Forelimb muscle (tissue), 1 donor: ENCODE results near the gene FSD2. TPM values are rescaled to one million over a fixed set of nuclear protein-coding genes. Genes with fewer than 3 reads are reported as not detected.

Source experiments
- DNase-seq: peaks from one replicate; pipeline ENCODE4 v3.0.0-alpha.2; 2013; ENCODE audit warnings: low read depth
- polyA plus RNA-seq: library from polyadenylated mRNA; unstranded; fragments of 120-200 nt; gene quantifications from one replicate; pipeline ENCODE4 v1.2.1, GENCODE V29; 2013; ENCODE audit not compliant: insufficient read length

Gene FSD2, protein sequence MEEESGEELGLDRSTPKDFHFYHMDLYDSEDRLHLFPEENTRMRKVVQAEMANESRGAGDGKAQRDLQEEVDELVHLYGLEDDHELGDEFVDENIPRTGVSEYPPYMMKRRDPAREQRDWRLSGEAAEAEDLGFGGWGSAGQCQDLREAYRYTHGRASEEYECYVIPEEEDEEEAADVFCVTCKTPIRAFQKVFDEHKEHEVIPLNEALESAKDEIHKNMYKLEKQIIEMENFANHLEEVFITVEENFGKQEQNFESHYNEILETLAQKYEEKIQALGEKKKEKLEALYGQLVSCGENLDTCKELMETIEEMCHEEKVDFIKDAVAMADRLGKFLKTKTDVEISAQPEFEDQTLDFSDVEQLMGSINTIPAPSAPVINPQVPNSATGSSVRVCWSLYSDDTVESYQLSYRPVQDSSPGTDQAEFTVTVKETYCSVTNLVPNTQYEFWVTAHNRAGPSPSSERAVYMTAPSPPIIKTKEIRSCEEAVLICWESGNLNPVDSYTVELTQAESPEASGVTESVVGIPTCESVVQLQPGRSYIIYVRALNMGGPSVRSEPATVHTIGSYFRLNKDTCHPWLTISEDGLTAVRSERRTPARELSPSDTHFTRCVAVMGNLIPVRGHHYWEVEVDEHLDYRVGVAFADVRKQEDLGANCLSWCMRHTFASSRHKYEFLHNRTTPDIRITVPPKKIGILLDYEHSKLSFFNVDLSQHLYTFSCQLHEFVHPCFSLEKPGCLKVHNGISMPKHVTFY
- 65.9 TPM for polyA plus RNA-seq

DNA sequence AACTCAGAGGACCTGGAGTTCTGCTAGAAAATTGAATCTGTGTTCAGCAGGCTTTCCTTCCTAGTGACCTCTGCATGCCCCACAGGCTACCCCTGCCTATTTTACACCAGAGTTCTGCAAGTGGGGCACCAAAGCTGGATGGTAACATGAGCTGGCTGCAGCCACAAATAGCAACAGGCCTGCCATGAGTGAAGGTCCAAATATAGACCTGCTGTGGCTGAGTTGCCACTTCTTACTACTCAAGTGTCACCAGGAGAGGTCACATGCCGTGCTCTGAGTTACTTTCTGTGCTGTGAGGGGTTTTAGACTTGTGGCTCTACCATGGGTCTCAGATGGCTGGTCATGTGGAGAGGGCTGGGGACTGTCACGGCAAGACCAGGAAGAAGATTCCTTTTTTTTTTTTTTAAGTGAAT, at the start of gene FSD2:
FSD2 (minus strand) TSS at position 76 of the 413 bp plus-strand sequence. CDS start 18,679 bp downstream, outside the sequence.
- DNase-seq = no peak

- no peak for DNase-seq
Observed at GRCh38 chr15:82854554-82854953, 48.7 kb upstream of the FSD2 start.

DNA sequence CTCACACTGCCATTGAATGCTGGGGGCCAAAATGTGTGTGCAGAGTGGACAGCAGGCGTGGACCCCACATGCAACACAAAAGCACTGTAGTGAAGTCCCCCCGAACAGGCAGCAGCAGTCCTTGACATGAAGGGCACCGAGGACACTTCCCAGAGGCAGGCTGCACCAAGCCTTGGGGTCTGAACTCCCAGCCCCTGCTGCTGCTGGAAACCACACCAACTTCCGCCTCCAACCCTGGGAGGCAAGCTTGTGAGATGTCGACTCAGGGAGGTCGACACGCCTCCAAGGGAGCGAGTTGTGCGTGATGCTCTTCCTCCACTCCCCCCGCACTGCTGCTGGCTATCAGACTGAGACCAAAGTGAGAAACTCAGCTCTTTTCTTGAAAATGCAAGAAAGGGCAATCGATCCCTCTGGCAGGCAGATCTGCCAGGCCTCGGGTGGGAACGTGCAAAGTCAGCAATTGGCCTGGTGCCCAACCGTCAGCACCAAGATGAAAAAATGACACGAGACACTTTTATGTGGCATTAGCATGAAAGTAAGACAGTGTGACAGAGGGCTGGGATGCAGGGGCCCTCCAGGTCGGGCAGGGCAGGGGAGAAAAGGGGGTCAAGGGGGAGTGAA, 47.2 kb upstream of the FSD2 start:
- DNase-seq = no peak

DNA sequence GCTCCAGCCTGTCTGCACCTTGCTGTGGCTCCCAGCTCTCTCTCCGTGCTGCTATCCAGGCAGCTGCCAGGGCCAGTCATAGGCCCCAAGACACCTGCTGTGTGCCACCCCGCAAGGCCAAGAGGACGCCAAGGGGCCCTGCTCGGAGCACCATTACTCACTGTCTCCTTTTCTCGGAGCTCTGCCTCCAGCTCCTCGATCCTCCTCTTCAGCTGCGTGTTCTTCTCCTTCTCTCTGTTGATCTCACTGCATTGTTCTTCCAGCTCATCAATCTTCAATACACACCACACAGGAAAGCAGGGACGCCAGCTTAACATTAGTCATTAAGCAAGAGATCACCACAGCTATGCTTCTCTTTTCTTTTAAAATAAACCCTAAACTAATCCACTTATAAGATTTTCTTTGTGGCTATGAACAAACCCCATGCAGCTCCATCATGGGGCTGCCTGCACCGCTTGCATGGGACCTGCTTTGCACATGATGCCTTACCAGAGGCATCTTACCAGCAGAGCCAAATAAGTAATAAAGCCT, 46.2 kb upstream of the FSD2 start:
- no peak for DNase-seq

DNA sequence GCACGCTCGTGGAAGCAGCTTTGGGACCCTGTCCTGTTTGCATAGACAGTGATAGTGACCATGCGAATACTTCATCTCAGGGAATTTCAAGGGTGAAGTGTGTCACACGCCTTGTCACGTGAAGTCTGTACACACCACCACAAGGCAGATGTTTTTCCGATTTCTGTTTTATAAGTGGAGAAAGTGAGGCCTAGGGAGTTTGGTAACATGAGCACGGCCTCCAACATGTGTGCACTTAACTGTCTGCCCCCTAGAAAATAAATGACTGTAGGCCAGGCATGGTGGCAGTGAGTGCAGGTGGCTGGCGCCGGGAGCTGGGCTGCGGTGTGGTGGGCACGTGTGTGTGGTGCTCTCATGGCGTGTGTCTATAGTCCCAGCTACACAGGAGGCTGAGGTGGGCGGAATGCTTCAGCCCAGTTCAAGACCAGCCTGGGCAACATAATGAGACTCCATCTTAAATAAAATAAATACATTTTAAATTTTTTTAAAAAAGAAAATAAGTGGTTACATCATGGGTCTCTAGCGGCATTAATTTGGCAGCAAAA, 45.5 kb upstream of the FSD2 start:
- DNase-seq = no peak

DNA sequence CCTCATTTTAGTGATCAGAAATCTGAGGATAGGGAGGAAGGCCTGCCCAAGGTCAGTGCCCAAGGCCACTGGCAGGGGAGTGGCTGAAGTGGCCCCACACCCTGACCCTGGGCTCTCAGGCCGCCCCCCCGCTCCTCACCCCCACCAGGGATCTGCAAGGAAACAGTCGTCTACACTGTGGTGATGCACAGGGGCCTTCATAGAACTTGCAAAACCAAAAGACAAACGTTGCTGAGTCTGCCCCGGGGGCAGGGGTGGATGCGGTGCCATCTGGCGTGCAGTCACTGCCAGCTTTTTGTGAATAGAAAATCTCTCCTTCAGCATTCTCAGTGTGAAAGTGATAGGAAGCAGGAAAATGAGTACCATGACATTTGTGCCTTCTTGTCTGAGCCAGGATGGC, 44.9 kb upstream of the FSD2 start:
- no peak for DNase-seq

- DNase-seq = peak; percentile 44
Observed at GRCh38 chr15:82849556-82850512, 44.0 kb upstream of the FSD2 start.

DNA sequence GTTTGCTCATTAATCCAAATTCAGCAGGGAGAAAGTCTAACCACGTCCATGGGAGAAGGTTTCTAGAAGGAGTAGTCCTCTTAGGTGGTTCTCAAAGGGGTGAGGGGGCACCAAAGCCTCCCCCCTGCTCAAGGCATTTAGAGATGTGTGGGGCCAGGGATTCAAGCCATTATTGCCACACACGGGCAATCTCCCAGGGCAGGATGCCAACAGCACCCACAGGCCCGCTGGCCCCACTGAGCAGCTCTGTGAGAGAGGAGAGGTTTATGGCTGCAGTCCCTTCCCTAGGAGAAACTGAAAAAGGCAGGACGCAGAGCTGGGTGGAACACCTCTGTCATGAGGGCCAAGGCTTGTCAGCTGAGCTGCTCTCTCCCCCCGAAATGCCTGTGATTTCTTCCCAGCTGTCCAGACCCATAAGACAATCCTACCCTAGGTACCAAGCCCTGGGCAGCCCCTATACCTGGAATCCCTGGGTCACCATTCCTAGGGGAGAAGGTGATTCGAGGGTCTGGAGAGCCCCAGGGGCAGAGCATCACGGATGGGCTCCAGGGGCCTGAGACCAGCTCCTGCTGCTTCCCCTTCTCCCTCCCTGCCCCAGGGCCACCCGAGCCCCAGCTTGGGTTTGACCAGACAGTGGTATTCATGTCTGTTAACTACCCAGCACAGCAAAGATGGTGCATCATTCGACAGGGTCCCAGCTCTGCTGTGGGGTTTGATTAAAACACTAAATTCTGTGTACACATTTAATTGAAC, 42.5 kb upstream of the FSD2 start:
- no peak for DNase-seq

DNA sequence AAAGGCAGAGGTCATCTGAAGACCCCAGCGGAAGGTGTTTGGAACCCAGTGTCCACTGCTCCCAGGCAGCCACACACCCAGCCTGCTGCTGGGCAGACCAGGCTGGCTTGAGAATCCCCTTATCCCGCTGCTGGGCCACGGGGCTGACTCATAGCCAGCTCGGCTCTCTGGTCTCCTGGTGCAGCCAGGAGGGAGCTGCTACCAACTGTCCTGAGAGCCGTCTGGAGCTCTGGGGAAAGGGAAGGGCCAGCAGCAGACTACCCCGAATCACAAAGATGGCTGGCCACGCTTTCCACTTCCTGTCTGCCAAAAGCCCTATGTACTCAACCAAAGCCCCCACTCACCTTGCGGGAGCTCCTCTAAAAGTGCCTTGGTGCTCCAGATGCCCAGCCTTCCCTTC, 41.8 kb upstream of the FSD2 start:
- DNase-seq = no peak

GRCh38 chr15:82846621-82847020, 40.8 kb upstream of the FSD2 start:
- no peak for DNase-seq

DNA sequence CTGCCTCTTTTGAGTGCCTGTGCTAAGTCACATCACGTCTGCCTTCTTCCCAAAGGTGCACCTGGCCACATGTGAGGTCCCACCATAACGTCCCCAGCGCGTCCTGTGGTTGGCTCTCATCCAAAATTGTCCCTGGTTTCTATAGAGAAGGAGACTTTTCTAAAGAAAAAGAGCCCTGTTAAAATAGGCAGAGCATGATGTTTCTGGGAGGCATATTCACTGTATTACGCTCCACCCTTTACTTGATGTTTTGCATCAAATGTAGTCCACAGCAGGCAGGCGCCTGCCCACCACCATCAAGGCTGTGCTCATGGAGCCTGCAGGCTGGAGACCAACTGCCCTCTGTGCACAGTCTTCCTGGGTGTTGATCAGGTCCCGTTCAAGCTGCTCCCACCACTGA, 39.8 kb upstream of the FSD2 start:
- no peak for DNase-seq

GRCh38 chr15:82843566-82843965, 37.7 kb upstream of the FSD2 start:
- no peak for DNase-seq

DNA sequence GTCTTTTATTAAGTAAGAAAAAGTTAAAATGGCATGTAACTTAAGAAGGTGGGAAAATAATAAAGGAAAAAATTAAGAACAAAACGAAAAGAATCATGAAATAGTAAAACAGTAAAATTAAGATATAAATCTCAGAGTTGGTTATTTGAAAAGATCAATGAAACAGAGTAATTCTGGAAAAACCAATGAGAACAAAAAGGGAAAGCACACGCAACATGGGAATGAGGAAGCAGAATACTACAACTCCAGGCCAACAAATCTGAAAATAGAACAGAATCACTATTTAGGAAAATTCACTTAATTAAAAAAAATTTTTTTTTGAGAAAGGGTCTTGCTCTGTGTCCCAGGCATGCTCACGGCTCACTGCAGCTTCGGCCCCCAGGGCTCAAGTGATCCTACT, 34.3 kb upstream of the FSD2 start:
- DNase-seq = no peak

- DNase-seq = no peak
Observed at GRCh38 chr15:82839136-82839535, 33.3 kb upstream of the FSD2 start.

- DNase-seq = no peak
Observed at GRCh38 chr15:82838096-82838735, 32.3 kb upstream of the FSD2 start.

DNA sequence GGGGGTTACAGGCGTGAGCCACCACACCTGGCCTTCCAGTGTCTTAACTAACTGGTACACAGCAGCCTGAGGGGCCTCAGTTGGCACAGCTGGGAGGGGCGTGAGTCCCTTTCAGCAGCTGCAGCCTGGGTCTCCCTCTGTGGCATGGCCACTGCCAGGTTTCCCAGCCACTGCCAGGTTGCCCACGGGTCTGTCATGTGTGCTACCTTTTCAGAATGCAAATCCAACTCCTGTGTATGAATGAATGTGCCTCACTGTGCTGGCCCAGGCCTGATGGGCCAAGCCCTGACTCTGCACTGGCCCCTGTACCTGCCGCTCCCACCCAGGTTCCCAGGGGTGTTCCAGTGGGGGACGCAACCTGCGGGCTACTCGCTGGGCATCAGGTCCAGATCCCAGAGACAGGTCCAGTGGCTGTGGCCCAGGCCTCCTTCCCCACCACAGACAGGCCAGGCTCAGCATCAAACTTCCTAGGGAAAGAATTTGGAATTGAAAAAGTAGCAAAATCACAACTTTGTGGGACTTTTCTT, 29.6 kb upstream of the FSD2 start:
- DNase-seq = no peak

- no peak for DNase-seq
Observed at GRCh38 chr15:82833362-82833682, 27.5 kb upstream of the FSD2 start.

DNA sequence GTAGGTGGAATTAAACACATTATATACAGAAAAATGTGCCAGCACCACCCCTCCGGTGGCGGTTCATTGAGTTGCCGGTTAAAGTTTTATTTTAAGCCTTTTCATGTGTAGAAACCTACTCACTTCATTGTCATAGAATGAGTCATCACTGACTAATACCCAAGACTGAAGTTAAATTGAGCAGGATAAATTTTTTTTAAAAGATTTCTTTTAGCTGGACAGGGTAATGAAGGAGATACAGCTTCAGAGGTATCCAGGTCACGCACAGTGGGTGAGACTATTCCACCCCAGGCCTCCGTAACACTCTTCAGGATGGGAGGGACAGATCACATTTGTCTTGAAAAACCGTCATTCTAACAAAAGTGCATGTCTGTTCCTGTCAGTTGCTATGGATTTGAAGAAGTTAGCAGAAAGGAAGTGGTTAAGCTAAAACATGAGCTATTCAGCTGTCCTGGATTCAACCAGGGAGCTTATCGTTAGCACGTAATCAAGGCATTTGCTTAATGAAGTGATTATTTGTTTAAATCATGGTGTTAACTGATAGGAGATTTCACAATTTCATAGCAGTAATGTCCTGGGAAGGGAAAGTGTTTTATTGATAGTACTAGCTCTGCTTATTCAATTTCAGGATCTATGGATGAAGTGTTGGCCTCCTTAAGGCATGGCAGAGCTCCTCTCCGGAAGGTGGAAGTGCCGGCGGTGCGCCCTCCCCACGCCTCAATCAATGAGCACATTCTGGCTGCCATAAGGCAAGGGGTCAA, 26.9 kb upstream of the FSD2 start:
- DNase-seq = no peak
